Stimulated activated CD8-positive, alpha-beta memory T cell treated with anti-CD3 and anti-CD28 coated beads, Interleukin-12 subunit alpha, Interleukin-12 subunit beta, amount 100 ng/mL, for 1 hour (primary cell): ENCODE measurements around the gene BARHL1.

Experiments
- DNase-seq: peaks from one replicate; pipeline ENCODE4 v3.0.0-alpha.2; 2020; ENCODE audit warnings: low read depth

The BARHL1 gene

GRCh38 chr9:132582276-132582785, at the start of gene BARHL1:
TSS of gene BARHL1 (plus strand) at chr9:132582606. CDS start at chr9:132582798, 192 bp downstream.
- DNase-seq = no peak

GRCh38 chr9:132534832-132535231, 47.6 kb upstream of the BARHL1 start:
- no peak for DNase-seq

GRCh38 chr9:132536124-132536523, 46.3 kb upstream of the BARHL1 start:
- no peak for DNase-seq

GRCh38 chr9:132537352-132537751, 45.1 kb upstream of the BARHL1 start:
- DNase-seq = no peak

- no peak for DNase-seq
Measured at GRCh38 chr9:132538071-132538470, 44.3 kb upstream of the BARHL1 start.

DNA sequence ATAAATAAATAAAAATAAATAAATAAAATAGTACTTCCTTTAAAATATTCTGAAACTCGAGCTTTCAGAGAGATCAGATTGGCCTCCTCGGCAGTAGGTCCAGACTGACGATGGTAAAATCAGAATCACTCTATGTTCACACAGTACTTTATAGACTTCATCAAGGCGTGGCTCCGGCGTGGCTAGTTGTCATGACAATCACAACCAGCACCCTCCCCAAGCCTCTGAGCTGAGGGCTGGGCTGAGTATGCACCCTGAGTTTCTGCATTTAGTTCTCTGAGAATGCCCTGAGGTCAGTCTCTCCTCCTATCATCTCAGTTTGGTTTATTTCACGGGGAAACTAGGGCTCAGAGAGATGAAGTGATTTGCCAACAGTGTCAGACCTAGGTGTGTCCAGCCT, 43.3 kb upstream of the BARHL1 start:
- DNase-seq = no peak

- no peak for DNase-seq
Measured at GRCh38 chr9:132541051-132541450, 41.4 kb upstream of the BARHL1 start.

GRCh38 chr9:132541870-132542830, 40.3 kb upstream of the BARHL1 start:
- no peak for DNase-seq

- DNase-seq = no peak
Measured at GRCh38 chr9:132543251-132543650, 39.2 kb upstream of the BARHL1 start.

DNA sequence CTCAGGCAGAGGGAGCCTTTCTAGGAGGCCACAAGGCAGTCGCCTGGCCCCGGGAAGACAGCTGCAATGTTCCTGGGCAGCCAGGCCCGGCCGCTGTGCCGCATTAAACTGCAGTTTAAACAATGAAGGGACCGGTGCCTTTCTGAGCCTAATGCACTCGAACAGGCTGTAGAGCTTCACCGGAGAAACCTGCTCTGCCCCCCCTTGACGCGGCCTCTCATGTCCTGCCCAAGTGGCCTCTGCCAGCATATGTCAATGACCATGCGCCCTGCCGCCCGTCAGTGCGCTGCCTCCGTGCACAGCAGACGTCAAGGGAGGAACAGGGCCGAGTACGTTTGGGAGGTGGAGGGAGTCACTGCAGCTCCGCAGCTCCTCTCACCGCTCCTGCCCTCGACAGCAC, 38.4 kb upstream of the BARHL1 start:
- no peak for DNase-seq

GRCh38 chr9:132545578-132545977, 36.8 kb upstream of the BARHL1 start:
- no peak for DNase-seq

GRCh38 chr9:132546148-132547051, 36.0 kb upstream of the BARHL1 start:
- no peak for DNase-seq

DNA sequence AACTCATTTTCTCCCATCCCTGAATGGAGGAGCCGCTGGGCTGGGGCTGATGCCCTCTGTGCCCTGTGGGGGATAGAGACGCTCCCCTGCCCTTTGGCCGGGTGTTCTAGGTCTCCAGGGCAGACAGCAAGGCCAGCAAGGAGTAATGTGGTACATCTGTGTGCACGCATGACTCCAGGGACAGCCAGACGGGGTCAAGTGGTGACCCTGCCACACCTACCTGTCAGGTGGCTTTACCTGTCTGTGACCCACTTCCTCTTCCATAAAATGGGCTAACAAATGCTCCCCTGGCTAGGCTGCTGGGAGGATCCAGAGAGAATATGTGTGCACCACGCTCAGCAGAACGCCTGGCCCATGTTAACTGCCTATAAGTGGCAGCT, 35.4 kb upstream of the BARHL1 start:
- no peak for DNase-seq

DNA sequence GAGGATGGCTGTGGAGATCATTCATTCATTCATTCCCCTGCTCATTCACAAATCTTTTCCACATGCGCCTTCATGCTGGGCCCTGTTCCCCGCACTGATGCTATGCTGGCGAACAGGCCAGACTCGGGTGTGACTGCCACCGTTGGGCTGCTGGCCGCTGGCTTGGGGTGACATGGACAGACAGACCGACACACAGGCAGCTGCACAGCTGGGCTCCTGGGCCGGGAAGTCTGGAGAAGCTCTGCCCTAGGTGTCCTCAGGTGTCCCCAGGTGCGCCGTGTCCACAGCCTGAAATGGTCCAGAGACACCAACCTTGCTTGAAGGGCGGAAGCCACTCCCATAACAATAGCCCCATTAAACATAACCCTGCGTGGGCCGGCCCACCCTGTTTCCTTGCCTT, 35.0 kb upstream of the BARHL1 start:
- no peak for DNase-seq

GRCh38 chr9:132547976-132548730, 34.3 kb upstream of the BARHL1 start:
- no peak for DNase-seq

- no peak for DNase-seq
Measured at GRCh38 chr9:132548751-132549640, 33.4 kb upstream of the BARHL1 start.

DNA sequence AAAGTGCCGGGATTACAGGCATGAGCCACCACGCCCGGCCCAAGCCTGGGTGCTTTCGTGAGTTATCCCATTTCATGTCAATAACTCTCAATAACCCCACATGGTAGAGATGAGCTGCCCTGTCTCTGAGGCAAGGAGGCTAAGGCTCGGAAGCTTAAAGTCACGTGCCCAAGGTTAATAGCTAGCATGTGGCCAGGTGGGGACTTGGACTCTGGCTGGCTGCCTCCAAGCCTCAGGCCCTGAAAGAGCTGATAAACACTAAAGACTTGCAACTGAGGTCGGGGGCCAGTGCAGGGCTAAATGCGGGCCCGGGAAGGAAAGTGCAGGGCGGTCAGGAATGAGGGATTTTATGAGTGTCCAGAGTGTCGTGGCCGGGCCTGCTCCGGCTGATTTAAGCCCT, 30.9 kb upstream of the BARHL1 start:
- DNase-seq = no peak

GRCh38 chr9:132552041-132552440, 30.4 kb upstream of the BARHL1 start:
- no peak for DNase-seq

GRCh38 chr9:132554755-132555154, 27.7 kb upstream of the BARHL1 start:
- DNase-seq = no peak

GRCh38 chr9:132555528-132555927, 26.9 kb upstream of the BARHL1 start:
- DNase-seq = no peak

DNA sequence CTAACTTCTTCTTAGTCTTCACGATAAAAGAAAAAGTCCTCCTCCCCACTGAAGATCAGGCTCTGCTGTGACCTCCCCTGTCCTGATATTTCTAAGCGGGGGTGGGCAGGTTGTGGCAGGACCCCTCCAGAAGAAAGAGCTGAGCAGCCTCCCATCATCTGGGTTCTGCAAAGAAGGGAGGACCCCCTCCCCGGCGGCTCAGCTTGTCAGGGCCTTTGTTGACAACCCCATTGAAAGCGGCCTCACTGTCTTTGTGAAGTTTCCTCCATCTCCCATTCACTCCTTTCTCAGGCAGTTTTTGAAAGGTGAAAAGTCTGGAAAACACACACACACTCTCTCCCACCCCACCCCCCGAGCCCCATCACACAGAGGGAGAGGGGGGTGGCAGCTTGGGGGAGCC, 26.2 kb upstream of the BARHL1 start:
- DNase-seq = no peak
